B cell (primary cell): ENCODE data around the gene ZNF524. TPM values are rescaled to one million over a fixed set of nuclear protein-coding genes. Genes with fewer than 3 reads are reported as not detected.

Source experiments
- ATAC-seq: fragments of 200-7000 bp; cut with Tn5 transposase; one replicate; pipeline ENCODE4 v1.10.0; 2021; ENCODE audit warnings: low read depth, mild to moderate bottlenecking, moderate number of reproducible peaks, moderate library complexity
- CTCF ChIA-PET: fragments of 350-600 bp; sonication (Branson Sonifier 250); formaldehyde crosslinking; loops from one replicate; lab custom pipeline; 2021; ENCODE audit warnings: antibody characterized with exemption, inconsistent platforms; lab: Charles Lee
- POLR2A ChIA-PET: fragments of 350-600 bp; sonication (Branson Sonifier 250); formaldehyde crosslinking; loops from one replicate; lab custom pipeline; 2021; ENCODE audit warnings: antibody characterized with exemption; lab: Charles Lee
- DNase-seq: peaks from one replicate; pipeline ENCODE4 v3.0.0; 2013
- H2AFZ ChIP-seq: 2 replicates; pipeline ENCODE4 v1.6.1; 2012; ENCODE audit warnings: mild to moderate bottlenecking, low read depth, low read length; ENCODE audit not compliant: insufficient read depth, poor library complexity, severe bottlenecking
- H3K27ac ChIP-seq, 2 donors: 1 replicate in 1 of 2; 2 replicates in 1 of 2; pipeline ENCODE4 v1.5.1; 2012 to 2013; ENCODE audit warnings: low read length in 2 of 2, mild to moderate bottlenecking in 2 of 2, moderate library complexity in 1 of 2
- H3K27me3 ChIP-seq, 4 experiments: fragments of 200-600 bp in 1 of 4; sonication (generic) in 1 of 4; replicated peaks in 1 of 4; 1 replicate in 2 of 4; 2 replicates in 2 of 4; pipeline versions ENCODE4 v1.6.1 to v1.7.0; 2013 to 2016; ENCODE audit warnings: low read length in 3 of 4, mild to moderate bottlenecking in 2 of 4, mixed read lengths in 1 of 4, moderate library complexity in 1 of 4; ENCODE audit not compliant: insufficient read depth in 4 of 4, control insufficient read depth in 3 of 4; ENCODE audit errors: control extremely low read depth in 1 of 4
- H3K36me3 ChIP-seq, 2 experiments: replicated peaks in 1 of 2; 1 replicate in 1 of 2; 2 replicates in 1 of 2; pipeline versions ENCODE4 v1.6.1 to v1.7.1; 2013; ENCODE audit warnings: low read length in 1 of 2; ENCODE audit not compliant: insufficient read depth in 2 of 2, control insufficient read depth in 1 of 2; ENCODE audit errors: control extremely low read depth in 1 of 2, extremely low read depth in 1 of 2
- H3K4me1 ChIP-seq, 2 donors: fragments of 200-600 bp in 1 of 2; sonication (generic) in 1 of 2; 1 replicate in 1 of 2; 2 replicates in 1 of 2; pipeline versions ENCODE4 v1.5.1 to v1.6.1; 2013 to 2017; ENCODE audit warnings: low read length in 2 of 2; ENCODE audit not compliant: control insufficient read depth in 2 of 2, insufficient read depth in 2 of 2
- H3K4me2 ChIP-seq: replicated peaks from 2 replicates; pipeline ENCODE3; 2012; ENCODE audit warnings: mild to moderate bottlenecking, low read depth, low read length; ENCODE audit not compliant: poor library complexity, severe bottlenecking
- H3K4me3 ChIP-seq, 5 experiments: fragments of 200-600 bp in 1 of 5; sonication (generic) in 1 of 5; 1 replicate in 3 of 5; 2 replicates in 2 of 5; pipeline versions ENCODE4 v1.5.1 to v1.7.0; 2011 to 2016; ENCODE audit warnings: low read length in 4 of 5, mild to moderate bottlenecking in 4 of 5, low read depth in 2 of 5, control low read depth in 1 of 5, moderate library complexity in 1 of 5; ENCODE audit not compliant: insufficient read depth in 1 of 5; ENCODE audit errors: control extremely low read depth in 1 of 5, extremely low read depth in 1 of 5
- H3K79me2 ChIP-seq: fragments of 200-600 bp; sonication (generic); one replicate; pipeline ENCODE4 v1.6.0; 2016; ENCODE audit warnings: low read length; ENCODE audit not compliant: control insufficient read depth, insufficient read depth
- H3K9ac ChIP-seq: fragments of 200-600 bp; sonication (generic); 2 replicates; pipeline ENCODE4 v1.6.1; 2017; ENCODE audit warnings: mild to moderate bottlenecking, low read length, moderate library complexity
- H3K9me3 ChIP-seq, 3 donors: one replicate each; pipeline versions ENCODE4 v1.6.1 to v1.7.1; 2013; ENCODE audit warnings: low read length in 2 of 3; ENCODE audit not compliant: control insufficient read depth in 2 of 3, insufficient read depth in 1 of 3; ENCODE audit errors: control extremely low read depth in 1 of 3
- H4K20me1 ChIP-seq: 2 replicates; pipeline ENCODE4 v1.6.0; 2012; ENCODE audit warnings: mild to moderate bottlenecking, low read length; ENCODE audit not compliant: insufficient read depth, control insufficient read depth, poor library complexity, severe bottlenecking
- H3K27ac Mint-ChIP-seq: one replicate; pipeline ENCODE4 v1.8.0; 2021; ENCODE audit warnings: mixed read lengths
- H3K27me3 Mint-ChIP-seq: one replicate; pipeline ENCODE4 v1.8.0; 2021; ENCODE audit warnings: mixed read lengths
- H3K4me1 Mint-ChIP-seq: one replicate; pipeline ENCODE4 v1.8.0; 2021; ENCODE audit warnings: mixed read lengths
- H3K4me3 Mint-ChIP-seq: one replicate; pipeline ENCODE4 v1.8.0; 2021; ENCODE audit warnings: mixed read lengths
- H3K9me3 Mint-ChIP-seq: one replicate; pipeline ENCODE4 v1.8.0; 2022; ENCODE audit warnings: mixed read lengths; ENCODE audit not compliant: insufficient read depth
- EZH2 ChIP-seq: IDR thresholded peaks from 2 replicates; pipeline ENCODE4 v1.6.1; 2012; ENCODE audit warnings: borderline replicate concordance, low read depth, mild to moderate bottlenecking, moderate library complexity, low read length; ENCODE audit not compliant: insufficient read depth, poor library complexity, severe bottlenecking
- WGBS: methylation state at CpG from one replicate; pipeline ENCODE4 v1.1.5; 2013; ENCODE audit warnings: missing lambda C conversion rate; ENCODE audit not compliant: insufficient coverage; 5-methylcytosine and 5-hydroxymethylcytosine counted together
- intact Hi-C: fragments of 100-400 bp; cut with micrococcal nuclease; formaldehyde crosslinking; loops from one replicate; pipeline ENCODE4 v1.10.0; 2022
- polyA plus RNA-seq: library from polyadenylated mRNA; depleted of rRNA; stranded (reverse); fragments of >200 nt; gene quantifications from 2 replicates; pipeline ENCODE4 v1.2.3, GENCODE V29; 2012
- total RNA-seq, 2 donors: library from RNA; stranded (reverse); fragments of 120-200 nt in 1 of 2; gene quantifications; 1 replicate in 1 of 2; 2 replicates in 1 of 2; pipeline versions ENCODE4 v1.2.3 to v1.2.4, GENCODE V29; 2013 to 2022
- TF ChIP-seq, protein P1 (sequence below): fragments of 200-600 bp; IDR thresholded peaks from one replicate; pipeline ENCODE4 v1.8.0; 2022; ENCODE audit warnings: antibody characterized with exemption, mild to moderate bottlenecking

The ZNF524 gene
- total and polyA plus RNA-seq, 2 donors (not counting 1 experiment from before 2014, with no cell fraction given) = 23.8 to 27.4 TPM

DNA sequence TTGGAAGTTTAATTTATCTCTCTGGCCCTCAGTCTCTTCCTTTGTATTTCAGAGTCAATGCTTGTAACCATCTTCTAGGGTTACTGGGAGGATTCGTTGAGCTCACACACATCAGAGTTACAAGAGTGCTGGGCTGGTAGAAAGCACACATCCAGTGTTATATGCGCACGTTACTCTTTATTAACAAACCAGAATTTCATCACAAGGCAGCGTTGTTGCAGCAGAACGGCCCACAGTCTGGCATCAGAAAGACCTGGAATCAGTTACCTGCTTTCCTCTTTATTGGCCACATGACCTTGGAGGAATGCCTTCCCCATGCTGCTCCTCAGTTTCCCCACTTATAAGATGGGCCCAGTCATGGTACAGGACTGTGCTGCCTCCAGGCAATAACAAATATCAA is 9.2 kb downstream of the ZNF524 start:
- H4K20me1 ChIP-seq = peaks cover 30% of the 10 kb centered on the region

DNA sequence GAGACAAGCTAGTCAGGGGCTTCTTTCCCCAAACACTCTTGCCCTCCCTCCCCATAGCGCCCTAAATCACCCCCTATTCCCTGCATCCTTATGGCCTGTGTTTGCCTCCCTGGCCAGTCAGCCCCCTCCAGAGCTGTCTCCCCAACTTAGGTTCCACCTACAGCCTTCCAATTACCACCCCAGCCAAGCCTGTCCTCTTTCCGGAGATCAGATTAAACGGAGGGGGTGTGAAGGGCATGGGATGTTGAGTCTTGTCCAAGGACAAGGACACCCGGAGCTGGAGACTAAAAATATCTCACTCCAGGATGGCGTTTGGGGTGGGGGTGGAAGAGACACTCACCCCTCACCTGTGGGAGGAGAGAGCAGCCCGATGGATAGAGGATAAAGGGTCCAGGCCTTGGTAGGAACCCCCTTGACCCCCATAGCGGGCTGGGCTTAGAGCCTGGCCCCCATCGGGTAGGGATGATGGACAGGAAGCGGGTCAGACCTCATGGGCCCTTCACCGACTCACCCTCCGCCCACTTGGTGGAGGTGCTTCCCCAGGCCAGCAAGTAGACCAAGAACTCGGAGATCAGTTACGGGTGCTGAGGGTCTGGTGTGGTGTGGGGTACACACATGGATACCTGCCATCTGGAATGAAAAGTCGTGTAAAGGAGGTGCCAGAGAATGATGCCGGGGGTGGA is 11.4 kb downstream of the ZNF524 start:
- ATAC-seq = no peak
- POLR2A ChIA-PET = no interaction called here

More for the DNA sequence above, 9.2 kb downstream of the ZNF524 start:
- no peaks in the 10 kb centered on the region for H3K9me3 Mint-ChIP-seq
- no peak overlapping the region for H3K4me3 ChIP-seq
- peaks cover 24 to 40% of the 10 kb centered on the region in 2 donors for H3K4me1 ChIP-seq
- no peaks in the 10 kb centered on the region for H3K27me3 ChIP-seq
- intact Hi-C loops = loop anchor here (5.0 to 10.0 kb wide), 3 partner anchors 33 to 355 kb away; partner anchors contain the start of genes BRSK1, HSPBP1, PPP6R1 and ZNF580
- H3K36me3 ChIP-seq = peaks cover 0 to 13% of the 10 kb centered on the region in 2 experiments
- no peak for TF ChIP-seq EZH2
- TF ChIP-seq, protein P1, sequence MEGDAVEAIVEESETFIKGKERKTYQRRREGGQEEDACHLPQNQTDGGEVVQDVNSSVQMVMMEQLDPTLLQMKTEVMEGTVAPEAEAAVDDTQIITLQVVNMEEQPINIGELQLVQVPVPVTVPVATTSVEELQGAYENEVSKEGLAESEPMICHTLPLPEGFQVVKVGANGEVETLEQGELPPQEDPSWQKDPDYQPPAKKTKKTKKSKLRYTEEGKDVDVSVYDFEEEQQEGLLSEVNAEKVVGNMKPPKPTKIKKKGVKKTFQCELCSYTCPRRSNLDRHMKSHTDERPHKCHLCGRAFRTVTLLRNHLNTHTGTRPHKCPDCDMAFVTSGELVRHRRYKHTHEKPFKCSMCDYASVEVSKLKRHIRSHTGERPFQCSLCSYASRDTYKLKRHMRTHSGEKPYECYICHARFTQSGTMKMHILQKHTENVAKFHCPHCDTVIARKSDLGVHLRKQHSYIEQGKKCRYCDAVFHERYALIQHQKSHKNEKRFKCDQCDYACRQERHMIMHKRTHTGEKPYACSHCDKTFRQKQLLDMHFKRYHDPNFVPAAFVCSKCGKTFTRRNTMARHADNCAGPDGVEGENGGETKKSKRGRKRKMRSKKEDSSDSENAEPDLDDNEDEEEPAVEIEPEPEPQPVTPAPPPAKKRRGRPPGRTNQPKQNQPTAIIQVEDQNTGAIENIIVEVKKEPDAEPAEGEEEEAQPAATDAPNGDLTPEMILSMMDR = no peak
- H3K27me3 Mint-ChIP-seq = no peaks in the 10 kb centered on the region
- no peak overlapping the region for H3K4me3 Mint-ChIP-seq
- no peak for DNase-seq
- H3K9me3 ChIP-seq = no peaks in the 10 kb centered on the region
- CTCF ChIA-PET = interaction anchor here (4.9 kb wide), 1 partner anchor 23 kb away, joined by 21 read pairs; no protein-coding TSS in a partner anchor
- POLR2A ChIA-PET = no interaction called here
- no peak overlapping the region for H3K9ac ChIP-seq
- no peak for ATAC-seq
- H3K27ac Mint-ChIP-seq = no peak overlapping the region
- H2AFZ ChIP-seq = no peak overlapping the region
- WGBS = 100% methylated on average over 5 of the region's 5 CpGs
- H3K79me2 ChIP-seq = peaks cover 66% of the 10 kb centered on the region
- H3K4me1 Mint-ChIP-seq = peaks cover 68% of the 10 kb centered on the region
- H3K4me2 ChIP-seq = no peak overlapping the region
- H3K27ac ChIP-seq = no peak overlapping the region

More for the DNA sequence above, 11.4 kb downstream of the ZNF524 start:
- H3K4me1 ChIP-seq = peaks cover 17 to 24% of the 10 kb centered on the region in 2 donors
- intact Hi-C loops = no loop called here
- Mint-ChIP-seq H3K9me3 (no peaks in the 10 kb centered on the region), H3K4me1 (peaks cover 55% of the 10 kb centered on the region), H3K27ac (peak overlapping the region; percentile 18), H3K4me3 (no peak overlapping the region), H3K27me3 (no peaks in the 10 kb centered on the region)
- no peak overlapping the region for H3K9ac ChIP-seq
- no peak overlapping the region for H3K4me3 ChIP-seq
- 87% methylated on average over 11 of the region's 15 CpGs for WGBS
- CTCF ChIA-PET = interaction anchor here (0.6 to 4.9 kb wide), 3 partner anchors 21 to 108 kb away, joined by 3 to 21 read pairs (median 3); no protein-coding TSS in a partner anchor
- no peaks in the 10 kb centered on the region for H3K27me3 ChIP-seq
- no peak for TF ChIP-seq EZH2
- TF ChIP-seq, protein P1 = no peak
- H3K79me2 ChIP-seq = peaks cover 65% of the 10 kb centered on the region
- peaks cover 35% of the 10 kb centered on the region for H4K20me1 ChIP-seq
- no peak for DNase-seq
- H3K4me2 ChIP-seq = peak overlapping the region; percentile 20
- no peaks in the 10 kb centered on the region for H3K9me3 ChIP-seq
- peaks cover 0 to 18% of the 10 kb centered on the region in 2 experiments for H3K36me3 ChIP-seq
- H2AFZ ChIP-seq = no peak overlapping the region
- peak overlapping the region in 1 of 2 donors; percentile 70 for H3K27ac ChIP-seq
